OCI-LY7 (cell line): ENCODE results near the gene TNS1. TPM values are rescaled to one million over a fixed set of nuclear protein-coding genes. Genes with fewer than 3 reads are reported as not detected.

Experiments used
- BruUV-seq: library from RNA; stranded (reverse); fragments of 400-500 nt; replicated peaks from 2 replicates; lab custom pipeline; 2021; lab: Mats Ljungman, UMichigan
- CTCF ChIA-PET: fragments of 300-600 bp; sonication (Branson Sonifier 250); formaldehyde crosslinking; loops from one replicate; lab custom pipeline; 2022; ENCODE audit warnings: antibody characterized with exemption; ENCODE audit not compliant: unreplicated experiment; lab: Charles Lee
- POLR2A ChIA-PET: fragments of 300-600 bp; sonication (Branson Sonifier 250); formaldehyde crosslinking; loops from one replicate; lab custom pipeline; 2022; ENCODE audit warnings: antibody characterized with exemption; lab: Charles Lee
- DNase-seq: peaks from one replicate; pipeline ENCODE4 v3.0.0-alpha.2; 2015; ENCODE audit warnings: low spot score
- H2AFZ ChIP-seq: fragments of 200-600 bp; sonication (generic), shearing (Covaris generic); 2 replicates; pipeline ENCODE4 v1.6.1; 2014; ENCODE audit warnings: mild to moderate bottlenecking, antibody characterized with exemption, low read length, moderate library complexity
- H3K27ac ChIP-seq: fragments of 200-600 bp; sonication (generic); 2 replicates; pipeline ENCODE4 v1.5.1; 2014; ENCODE audit warnings: mixed run types, low read depth, mild to moderate bottlenecking, moderate library complexity, low read length, inconsistent platforms; ENCODE audit not compliant: poor library complexity, severe bottlenecking
- H3K36me3 ChIP-seq: fragments of 200-600 bp; sonication (generic); 2 replicates; pipeline ENCODE4 v1.6.1; 2014; ENCODE audit warnings: mild to moderate bottlenecking, antibody characterized with exemption, low read length, moderate library complexity, mixed read lengths; ENCODE audit not compliant: insufficient read depth
- H3K4me1 ChIP-seq: fragments of 200-600 bp; sonication (generic); 2 replicates; pipeline ENCODE4 v1.5.1; 2014; ENCODE audit warnings: mild to moderate bottlenecking, low read length; ENCODE audit not compliant: insufficient read depth, poor library complexity, severe bottlenecking
- H3K4me2 ChIP-seq: fragments of 200-600 bp; sonication (generic); 2 replicates; pipeline ENCODE4 v1.6.1; 2014; ENCODE audit warnings: mild to moderate bottlenecking, low read length
- H3K4me3 ChIP-seq: fragments of 200-600 bp; sonication (generic); 2 replicates; pipeline ENCODE4 v1.5.1; 2014; ENCODE audit warnings: mild to moderate bottlenecking, low read depth, low read length; ENCODE audit not compliant: poor library complexity, severe bottlenecking
- H3K79me2 ChIP-seq: fragments of 200-600 bp; sonication (generic); 2 replicates; pipeline ENCODE4 v1.6.1; 2016; ENCODE audit warnings: low read depth, mild to moderate bottlenecking, low read length, moderate library complexity, mixed read lengths; ENCODE audit not compliant: insufficient read depth
- H3K9me2 ChIP-seq: fragments of 200-600 bp; sonication (generic); 2 replicates; pipeline ENCODE4 v1.6.1; 2016; ENCODE audit warnings: mild to moderate bottlenecking, low read length, mixed read lengths; ENCODE audit not compliant: insufficient read depth
- H3K9me3 ChIP-seq: fragments of 200-600 bp; sonication (generic); 2 replicates; pipeline ENCODE4 v1.6.1; 2014; ENCODE audit warnings: mild to moderate bottlenecking, mixed run types, low read length, mixed read lengths
- H4K20me1 ChIP-seq: fragments of 200-600 bp; sonication (generic); 2 replicates; pipeline ENCODE4 v1.6.1; 2014; ENCODE audit warnings: mild to moderate bottlenecking, antibody characterized with exemption, low read length, moderate library complexity, mixed read lengths; ENCODE audit not compliant: insufficient read depth
- CTCF ChIP-seq: fragments of 200-600 bp; sonication (generic); conservative IDR thresholded peaks from 2 replicates; pipeline ENCODE4 v1.5.1; 2014; ENCODE audit warnings: mild to moderate bottlenecking, antibody characterized with exemption, low read length, moderate library complexity, mixed read lengths
- EZH2phosphoT487 ChIP-seq: fragments of 200-600 bp; sonication (generic); IDR thresholded peaks from 2 replicates; pipeline ENCODE4 v1.6.1; 2018; ENCODE audit warnings: low read depth, borderline replicate concordance, mild to moderate bottlenecking, mixed run types, antibody characterized with exemption, low read length, moderate library complexity, mixed read lengths
- intact Hi-C: fragments of 100-400 bp; cut with micrococcal nuclease; formaldehyde crosslinking; loops from one replicate; pipeline ENCODE4 v1.10.0; 2022; ENCODE audit not compliant: unreplicated experiment
- total RNA-seq, 2 experiments: library from RNA; depleted of rRNA in 1 of 2; stranded (reverse); fragments of >200 nt in 1 of 2; shearing (Covaris generic) in 1 of 2; gene quantifications; 2 replicates each; pipeline ENCODE4 v1.2.3, GENCODE V29; 2014 to 2022

TNS1 gene
- total RNA-seq, 2 experiments from 2014 or later = not detected

- H3K36me3 ChIP-seq = no peaks in the 10 kb centered on the region
- ChIA-PET POLR2A (no interaction called here), CTCF (no interaction called here)
- TF ChIP-seq CTCF (no peak), EZH2phosphoT487 (no peak)
- intact Hi-C loops = no loop called here
- DNase-seq = no peak
- no peaks in the 10 kb centered on the region for H3K9me3 ChIP-seq
- H3K4me1 ChIP-seq = no peaks in the 10 kb centered on the region
- no peak overlapping the region for H3K27ac ChIP-seq
- no peaks in the 10 kb centered on the region for H3K79me2 ChIP-seq
- H4K20me1 ChIP-seq = no peaks in the 10 kb centered on the region
- H3K4me3 ChIP-seq = no peak overlapping the region
- H3K9me2 ChIP-seq = no peaks in the 10 kb centered on the region
- H2AFZ ChIP-seq = no peak overlapping the region
- H3K4me2 ChIP-seq = no peak overlapping the region
- BruUV-seq = no TSS peak
Measured at GRCh38 chr2:217914078-217914477, 88.7 kb downstream of the TNS1 start.

GRCh38 chr2:217913436-217913835 is 89.4 kb downstream of the TNS1 start:
- no peaks in the 10 kb centered on the region for H3K36me3 ChIP-seq
- DNase-seq = no peak
- H2AFZ ChIP-seq = no peak overlapping the region
- BruUV-seq = no TSS peak
- no peaks in the 10 kb centered on the region for H3K9me2 ChIP-seq
- no peak overlapping the region for H3K4me2 ChIP-seq
- no peak for TF ChIP-seq CTCF
- no peak for TF ChIP-seq EZH2phosphoT487
- POLR2A ChIA-PET = no interaction called here
- CTCF ChIA-PET = no interaction called here
- no peak overlapping the region for H3K4me3 ChIP-seq
- H3K79me2 ChIP-seq = no peaks in the 10 kb centered on the region
- H3K27ac ChIP-seq = no peak overlapping the region
- no peaks in the 10 kb centered on the region for H4K20me1 ChIP-seq
- no peaks in the 10 kb centered on the region for H3K4me1 ChIP-seq
- no peaks in the 10 kb centered on the region for H3K9me3 ChIP-seq
- intact Hi-C loops = no loop called here

- TF ChIP-seq CTCF (no peak), EZH2phosphoT487 (no peak)
- Histone ChIP-seq H3K79me2 (no peaks in the 10 kb centered on the region), H2AFZ (no peak overlapping the region), H3K9me3 (no peaks in the 10 kb centered on the region), H3K9me2 (no peaks in the 10 kb centered on the region), H4K20me1 (no peaks in the 10 kb centered on the region), H3K27ac (no peak overlapping the region), H3K4me1 (no peaks in the 10 kb centered on the region), H3K36me3 (no peaks in the 10 kb centered on the region), H3K4me3 (no peak overlapping the region), H3K4me2 (no peak overlapping the region)
- no peak for DNase-seq
- CTCF ChIA-PET = no interaction called here
- POLR2A ChIA-PET = no interaction called here
- BruUV-seq = no TSS peak
- intact Hi-C loops = no loop called here
Measured at GRCh38 chr2:217912098-217913024, 90.4 kb downstream of the TNS1 start.
